Spleen (tissue), 7 donors: ENCODE measurements around the gene MTG2.

Source experiments
- POLR2A ChIP-seq, 3 donors: fragments of 450-650 bp; IDR thresholded peaks; one replicate each; pipeline ENCODE4 v1.5.1; 2017; ENCODE audit warnings: antibody characterized with exemption in 3 of 3, mild to moderate bottlenecking in 1 of 3
- TF ChIP-seq, protein P1 (sequence below), 11 experiments: fragments of 200-600 bp in 7 of 11; fragments of 450-650 bp in 4 of 11; sonication (generic) in 4 of 11; IDR thresholded peaks in 8 of 11; conservative IDR thresholded peaks in 3 of 11; 1 replicate in 7 of 11; 2 replicates in 4 of 11; pipeline versions ENCODE4 v1.4.0 to v1.8.0; 2016 to 2021; ENCODE audit warnings: antibody characterized with exemption in 11 of 11, inconsistent platforms in 4 of 11, mild to moderate bottlenecking in 1 of 11
- donor health status: DM: no; HTN: no; CAD: no; lungs with moderate emphysema.
- donor health status: DM: no; HTN: no; CAD: no.
- donor health status: DM: no; HTN: no; CAD: no.

DNA sequence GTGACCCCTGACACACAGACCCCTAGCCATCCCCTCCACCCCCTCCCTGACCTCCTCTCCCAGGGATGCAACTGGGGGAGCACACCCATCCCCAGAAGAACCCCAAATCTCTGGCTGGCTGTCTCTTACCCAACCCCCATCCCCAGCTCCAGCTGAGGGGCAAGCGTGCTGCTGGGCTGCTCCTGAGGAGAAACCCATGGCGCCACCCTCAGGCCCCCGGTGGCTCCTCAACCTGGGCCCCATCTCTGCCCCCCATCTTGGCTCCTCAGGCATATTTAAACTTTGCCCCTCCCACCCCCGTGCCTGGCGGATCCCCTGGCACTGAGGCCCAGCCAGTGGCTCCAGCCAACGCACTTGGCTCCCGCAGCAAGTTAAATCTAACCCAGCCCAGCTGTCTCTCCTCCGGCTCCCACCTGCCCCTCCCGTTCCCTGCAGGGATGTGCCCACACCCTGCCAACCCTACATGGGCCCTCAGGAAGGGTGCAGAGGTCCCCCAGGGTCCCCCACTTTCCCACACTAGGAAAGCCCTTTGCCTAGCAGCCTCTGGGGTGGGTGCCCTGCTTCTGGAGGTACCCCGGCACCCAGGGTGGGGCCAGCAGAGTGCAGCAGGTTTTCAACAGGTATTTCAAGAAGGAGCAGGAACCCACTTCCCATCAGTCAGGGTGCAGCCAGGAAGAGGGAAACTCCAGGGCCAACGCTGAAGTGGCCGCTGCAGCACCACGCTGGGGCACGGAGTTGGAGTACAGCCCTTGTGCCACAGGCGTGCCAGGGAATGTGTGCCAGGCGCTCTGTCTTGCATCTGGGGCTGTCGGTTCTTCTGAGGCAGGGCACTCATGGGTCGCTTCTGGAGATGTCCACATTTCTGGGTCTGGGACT, 50.2 kb downstream of the MTG2 start:
- TF ChIP-seq, protein P1, sequence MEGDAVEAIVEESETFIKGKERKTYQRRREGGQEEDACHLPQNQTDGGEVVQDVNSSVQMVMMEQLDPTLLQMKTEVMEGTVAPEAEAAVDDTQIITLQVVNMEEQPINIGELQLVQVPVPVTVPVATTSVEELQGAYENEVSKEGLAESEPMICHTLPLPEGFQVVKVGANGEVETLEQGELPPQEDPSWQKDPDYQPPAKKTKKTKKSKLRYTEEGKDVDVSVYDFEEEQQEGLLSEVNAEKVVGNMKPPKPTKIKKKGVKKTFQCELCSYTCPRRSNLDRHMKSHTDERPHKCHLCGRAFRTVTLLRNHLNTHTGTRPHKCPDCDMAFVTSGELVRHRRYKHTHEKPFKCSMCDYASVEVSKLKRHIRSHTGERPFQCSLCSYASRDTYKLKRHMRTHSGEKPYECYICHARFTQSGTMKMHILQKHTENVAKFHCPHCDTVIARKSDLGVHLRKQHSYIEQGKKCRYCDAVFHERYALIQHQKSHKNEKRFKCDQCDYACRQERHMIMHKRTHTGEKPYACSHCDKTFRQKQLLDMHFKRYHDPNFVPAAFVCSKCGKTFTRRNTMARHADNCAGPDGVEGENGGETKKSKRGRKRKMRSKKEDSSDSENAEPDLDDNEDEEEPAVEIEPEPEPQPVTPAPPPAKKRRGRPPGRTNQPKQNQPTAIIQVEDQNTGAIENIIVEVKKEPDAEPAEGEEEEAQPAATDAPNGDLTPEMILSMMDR (IDR thresholded peaks at IDR 0.05 in 8 of 11, conservative IDR thresholded peaks at IDR 0.05 in 3 of 11) = no peak
- no peak for TF ChIP-seq POLR2A (IDR thresholded peaks at IDR 0.05)
